HepG2 (cell line): ENCODE measurements around the gene STX8.

Experiments
- BRCA1 ChIP-seq: sonication (generic); formaldehyde crosslinking; IDR thresholded peaks from 2 replicates; pipeline ENCODE4 v1.4.0; 2020; ENCODE audit warnings: missing genetic modification reagents
- POLR2A ChIP-seq, 2 experiments: IDR thresholded peaks; 2 replicates each; pipeline ENCODE4 v1.6.1; 2011; ENCODE audit warnings: low read depth in 2 of 2, low read length in 2 of 2, mild to moderate bottlenecking in 1 of 2, moderate library complexity in 1 of 2; ENCODE audit not compliant: insufficient read depth in 1 of 2
- ZNF431 ChIP-seq: sonication (generic); formaldehyde crosslinking; IDR thresholded peaks from 2 replicates; pipeline ENCODE4 v1.9.0; 2022; ENCODE audit warnings: missing genetic modification reagents, low read depth, mild to moderate bottlenecking, borderline replicate concordance
- ZNF552 ChIP-seq: sonication (generic); formaldehyde crosslinking; IDR thresholded peaks from 2 replicates; pipeline ENCODE4 v1.9.0; 2022; ENCODE audit warnings: missing genetic modification reagents, mild to moderate bottlenecking, borderline replicate concordance
- TF ChIP-seq, protein P1 (sequence below): sonication (generic); formaldehyde crosslinking; IDR thresholded peaks from 2 replicates; pipeline ENCODE4 v1.4.0; 2020; ENCODE audit warnings: mild to moderate bottlenecking, missing genetic modification reagents

DNA sequence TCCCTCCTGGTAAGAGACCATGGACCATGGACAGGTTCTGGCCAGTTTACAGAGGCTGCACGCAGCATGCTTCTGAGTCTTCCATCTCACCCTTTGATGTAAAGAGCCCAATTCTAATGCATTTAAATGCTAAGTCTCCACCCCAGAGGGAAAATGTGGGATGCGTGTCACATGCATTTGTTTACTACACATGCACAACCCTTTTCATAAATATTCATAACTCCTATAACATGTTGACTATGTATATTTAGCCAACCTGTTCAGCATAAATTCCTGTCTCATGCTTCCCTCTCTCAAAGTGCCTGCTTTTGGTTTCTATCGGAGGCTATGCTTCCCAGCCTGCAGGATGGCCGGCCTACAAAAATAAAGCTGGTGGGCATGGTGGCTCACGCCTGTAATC, 260.3 kb downstream of the STX8 start:
- TF ChIP-seq ZNF552 (no peak), ZNF431 (CRISPR knock-in tag) (no peak), BRCA1 (CRISPR knock-in tag) (no peak), POLR2A (IDR thresholded peaks at IDR 0.05; ENCODE audit: insufficient read depth in 1 of 2, low read depth in 2 of 2, low read length in 2 of 2) (no peak)
- TF ChIP-seq, protein P1, sequence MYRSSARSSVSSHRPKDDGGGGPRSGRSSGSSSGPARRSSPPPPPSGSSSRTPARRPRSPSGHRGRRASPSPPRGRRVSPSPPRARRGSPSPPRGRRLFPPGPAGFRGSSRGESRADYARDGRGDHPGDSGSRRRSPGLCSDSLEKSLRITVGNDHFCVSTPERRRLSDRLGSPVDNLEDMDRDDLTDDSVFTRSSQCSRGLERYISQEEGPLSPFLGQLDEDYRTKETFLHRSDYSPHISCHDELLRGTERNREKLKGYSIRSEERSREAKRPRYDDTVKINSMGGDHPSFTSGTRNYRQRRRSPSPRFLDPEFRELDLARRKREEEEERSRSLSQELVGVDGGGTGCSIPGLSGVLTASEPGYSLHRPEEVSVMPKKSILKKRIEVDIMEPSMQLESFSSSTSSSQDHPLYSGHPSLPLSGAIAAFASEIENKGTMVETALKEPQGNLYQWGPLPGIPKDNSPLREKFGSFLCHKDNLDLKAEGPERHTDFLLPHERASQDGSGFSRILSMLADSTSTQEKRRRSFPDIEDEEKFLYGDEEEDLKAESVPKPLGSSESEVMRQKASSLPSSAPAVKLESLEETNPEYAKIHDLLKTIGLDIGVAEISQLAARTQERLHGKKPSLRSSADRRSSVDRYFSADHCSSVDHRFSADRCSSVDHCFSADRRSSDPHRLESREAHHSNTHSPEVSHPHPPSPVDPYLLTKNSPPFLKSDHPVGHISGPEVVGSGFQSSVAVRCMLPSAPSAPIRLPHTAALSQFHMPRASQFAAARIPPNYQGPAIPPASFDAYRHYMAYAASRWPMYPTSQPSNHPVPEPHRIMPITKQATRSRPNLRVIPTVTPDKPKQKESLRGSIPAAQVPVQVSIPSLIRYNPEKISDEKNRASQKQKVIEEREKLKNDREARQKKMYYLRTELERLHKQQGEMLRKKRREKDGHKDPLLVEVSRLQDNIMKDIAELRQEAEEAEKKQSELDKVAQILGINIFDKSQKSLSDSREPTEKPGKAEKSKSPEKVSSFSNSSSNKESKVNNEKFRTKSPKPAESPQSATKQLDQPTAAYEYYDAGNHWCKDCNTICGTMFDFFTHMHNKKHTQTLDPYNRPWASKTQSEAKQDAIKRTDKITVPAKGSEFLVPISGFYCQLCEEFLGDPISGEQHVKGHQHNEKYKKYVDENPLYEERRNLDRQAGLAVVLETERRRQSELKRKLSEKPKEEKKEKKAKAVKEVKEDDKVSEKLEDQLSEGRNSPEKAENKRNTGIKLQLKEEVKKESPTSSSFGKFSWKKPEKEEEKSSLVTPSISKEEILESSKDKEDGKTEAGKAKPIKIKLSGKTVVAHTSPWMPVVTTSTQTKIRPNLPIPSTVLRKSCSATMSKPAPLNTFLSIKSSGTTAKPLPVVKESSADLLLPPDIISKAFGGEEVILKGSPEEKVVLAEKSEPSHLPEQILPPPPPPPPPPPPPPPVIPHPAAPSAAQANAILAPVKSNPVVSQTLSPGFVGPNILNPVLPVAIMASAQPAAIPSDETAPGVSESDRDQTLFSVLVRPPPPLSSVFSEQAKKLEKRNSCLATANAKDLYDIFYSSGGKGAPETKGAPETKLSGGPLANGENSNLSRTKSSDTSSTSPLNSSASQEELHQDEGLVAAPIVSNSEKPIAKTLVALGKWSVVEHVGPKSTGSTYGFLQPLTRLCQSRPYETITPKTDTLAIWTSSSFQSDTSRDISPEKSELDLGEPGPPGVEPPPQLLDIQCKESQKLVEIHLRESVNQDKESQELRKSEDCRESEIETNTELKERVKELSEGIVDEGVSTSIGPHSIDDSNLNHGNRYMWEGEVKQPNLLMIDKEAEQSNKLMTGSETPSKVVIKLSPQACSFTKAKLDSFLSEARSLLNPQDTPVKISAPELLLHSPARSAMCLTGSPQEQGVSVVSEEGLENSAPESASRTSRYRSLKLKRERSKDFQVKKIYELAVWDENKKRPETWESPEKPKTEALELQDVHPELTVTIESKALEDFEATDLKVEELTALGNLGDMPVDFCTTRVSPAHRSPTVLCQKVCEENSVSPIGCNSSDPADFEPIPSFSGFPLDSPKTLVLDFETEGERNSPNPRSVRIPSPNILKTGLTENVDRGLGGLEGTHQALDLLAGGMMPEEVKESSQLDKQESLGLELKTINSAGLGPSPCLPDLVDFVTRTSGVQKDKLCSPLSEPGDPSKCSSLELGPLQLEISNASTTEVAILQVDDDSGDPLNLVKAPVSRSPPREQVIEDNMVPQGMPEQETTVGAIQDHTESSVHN (CRISPR knock-in tag) = no peak
